Measurements from ENCODE around the gene GMFB. TPM values are rescaled to one million over a fixed set of nuclear protein-coding genes. Genes with fewer than 3 reads are reported as not detected.

The GMFB gene
- total and polyA plus RNA-seq, 9 of the 15 experiments (the other 6 are each of a cell fraction or from before 2014, with no cell fraction given) = 14.0 to 31.7 (median 20.5) TPM

GRCh38 chr14:54493293-54493692 lies 4.5 kb upstream of the GMFB start:
- Histone ChIP-seq H2AFZ (ENCODE audit: low read depth, low read length) (peak overlapping the region; percentile 68), H3K9ac (ENCODE audit: insufficient read depth in 1 of 2, low read depth in 2 of 2, low read length in 2 of 2) (no peak overlapping the region), H3K4me2 (ENCODE audit: insufficient read depth, low read length) (no peak overlapping the region), H3K79me2 (ENCODE audit: control insufficient read depth, insufficient read depth, low read length) (peaks cover 8% of the 10 kb centered on the region; the same call in 2 of the 3 replicates), H3K27ac (ENCODE audit: extremely low read depth, low read depth, low read length) (no peak overlapping the region), H3K9me1 (ENCODE audit: control insufficient read depth, insufficient read depth, low read length) (no peaks in the 10 kb centered on the region), H3K27me3 (ENCODE audit: control insufficient read depth in 2 of 2, insufficient read depth in 2 of 2, low read length in 2 of 2) (no peaks in the 10 kb centered on the region), H4K20me1 (replicated peaks; ENCODE audit: control insufficient read depth, insufficient read depth, low read length) (no peaks in the 10 kb centered on the region), H3K36me3 (ENCODE audit: control insufficient read depth, insufficient read depth, low read length) (no peaks in the 10 kb centered on the region), H3K4me1 (replicated peaks in 1 of 2; ENCODE audit: control insufficient read depth in 2 of 2, insufficient read depth in 2 of 2, low read length in 2 of 2) (peaks cover 11 to 21% of the 10 kb centered on the region in 2 experiments), H3K9me3 (replicated peaks; ENCODE audit: control insufficient read depth, insufficient read depth, low read depth, low read length) (no peaks in the 10 kb centered on the region), H3K4me3 (no peak overlapping the region)
- in situ Hi-C loops (cut with MboI) = no loop called here
- FAIRE-seq (no peak), DNase-seq (ENCODE audit: extremely low read depth in 1 of 4, low spot score in 3 of 4) (no peak), ATAC-seq (no peak)
- POLR2A ChIA-PET = no interaction called here
- intact Hi-C loops (cut with micrococcal nuclease) = loop anchor here (10.0 kb wide), 1 partner anchor 128 kb away; no protein-coding TSS in a partner anchor
- WGBS (ENCODE audit: insufficient coverage, low coverage, missing lambda C conversion rate) = 80% methylated on average over 2 of the region's 13 CpGs
- CTCF ChIA-PET (ENCODE audit: low intra/inter-chr PET ratio) = no interaction called here
- BruUV-seq (replicated peaks) = no TSS peak
- TF ChIP-seq RFX5 (IDR thresholded peaks at IDR 0.05; ENCODE audit: low read depth, low read length) = no peak
- TF ChIP-seq MITF (IDR thresholded peaks at IDR 0.05) = no peak
- no peak for TF ChIP-seq TRIM24 (IDR thresholded peaks at IDR 0.05)
- no peak for TF ChIP-seq NUFIP1 (IDR thresholded peaks at IDR 0.05; ENCODE audit: partially characterized antibody)
- TF ChIP-seq DDX20 (tag; IDR thresholded peaks at IDR 0.05; ENCODE audit: low read depth) = no peak
- no peak for TF ChIP-seq ARNT (IDR thresholded peaks at IDR 0.05)
- peak; percentile 84; the same call in 1 of the 2 replicates for TF ChIP-seq ZNF384 (IDR thresholded peaks at IDR 0.05; ENCODE audit: low read depth, low read length)
- TF ChIP-seq CTCF (IDR thresholded peaks at IDR 0.05 in 2 of 3, conservative IDR thresholded peaks at IDR 0.05 in 1 of 3; ENCODE audit: insufficient read depth in 2 of 3, low read depth in 1 of 3, low read length in 3 of 3) = peak in 2 of 3 experiments; percentile 5 to 14; a peak in 1 of 6 replicates
- TF ChIP-seq KDM4B (IDR thresholded peaks at IDR 0.05; ENCODE audit: borderline replicate concordance in 2 of 2, low read depth in 1 of 2) = no peak
- no peak for TF ChIP-seq POU5F1 (IDR thresholded peaks at IDR 0.05; ENCODE audit: borderline replicate concordance, low read depth, low read length, partially characterized antibody)
- peak; percentile 45; the same call in 1 of the 2 replicates for TF ChIP-seq ZBTB33 (CRISPR knock-in tag; IDR thresholded peaks at IDR 0.05)
- TF ChIP-seq ESRRA (IDR thresholded peaks at IDR 0.05; ENCODE audit: borderline replicate concordance, low read depth) = no peak
- TF ChIP-seq GTF2F1 (IDR thresholded peaks at IDR 0.05; ENCODE audit: low read depth, low read length) = no peak
- no peak for TF ChIP-seq KLF10 (CRISPR knock-in tag; IDR thresholded peaks at IDR 0.05)
- no peak for TF ChIP-seq EZH2 (IDR thresholded peaks at IDR 0.05; ENCODE audit: borderline replicate concordance, low read depth, low read length)
- TF ChIP-seq ZKSCAN3 (CRISPR knock-in tag; IDR thresholded peaks at IDR 0.05) = no peak
- no peak for TF ChIP-seq ZFPM2 (CRISPR knock-in tag; IDR thresholded peaks at IDR 0.05)
- TF ChIP-seq GTF2E2 (tag; IDR thresholded peaks at IDR 0.05) = no peak
- no peak for TF ChIP-seq SMAD1 (IDR thresholded peaks at IDR 0.05; ENCODE audit: low read depth, low read length, partially characterized antibody)
- TF ChIP-seq SMAD4 (CRISPR knock-in tag; conservative IDR thresholded peaks at IDR 0.05) = no peak
